Loucy (cell line): ENCODE results near the gene COL13A1.

Experiments used
- H2AFZ ChIP-seq: fragments of 200-600 bp; sonication (generic); 2 replicates; pipeline ENCODE4 v1.6.0; 2016; ENCODE audit warnings: antibody characterized with exemption, mild to moderate bottlenecking, low read length, moderate library complexity
- H3F3A ChIP-seq: fragments of 200-600 bp; 2 replicates; pipeline ENCODE4 v1.6.0; 2016; ENCODE audit warnings: antibody characterized with exemption, low read depth, mild to moderate bottlenecking
- H3K27me3 ChIP-seq: fragments of 200-600 bp; sonication (generic); 2 replicates; pipeline ENCODE4 v1.6.1; 2014; ENCODE audit warnings: low read length, mild to moderate bottlenecking; ENCODE audit not compliant: insufficient read depth, poor library complexity, severe bottlenecking
- H3K36me3 ChIP-seq: fragments of 200-600 bp; sonication (generic); 2 replicates; pipeline ENCODE4 v1.6.1; 2016; ENCODE audit warnings: low read length; ENCODE audit not compliant: insufficient read depth
- H3K4me1 ChIP-seq: fragments of 200-600 bp; sonication (generic); 2 replicates; pipeline ENCODE4 v1.5.1; 2014; ENCODE audit warnings: low read length, mild to moderate bottlenecking; ENCODE audit not compliant: insufficient read depth, poor library complexity, severe bottlenecking
- H3K4me2 ChIP-seq: fragments of 200-600 bp; sonication (generic); 2 replicates; pipeline ENCODE4 v1.6.0; 2014; ENCODE audit warnings: antibody characterized with exemption, low read length, low read depth, mild to moderate bottlenecking; ENCODE audit not compliant: poor library complexity, severe bottlenecking
- H3K4me3 ChIP-seq: fragments of 200-600 bp; sonication (generic); 2 replicates; pipeline ENCODE4 v1.5.1; 2014; ENCODE audit warnings: low read length, mild to moderate bottlenecking, mixed read lengths; ENCODE audit not compliant: poor library complexity, severe bottlenecking
- H3K79me2 ChIP-seq: fragments of 200-600 bp; sonication (generic); 2 replicates; pipeline ENCODE4 v1.6.1; 2014; ENCODE audit warnings: low read length; ENCODE audit not compliant: insufficient read depth
- H3K9ac ChIP-seq: fragments of 200-600 bp; sonication (generic); 2 replicates; pipeline ENCODE4 v1.6.0; 2014; ENCODE audit warnings: mild to moderate bottlenecking, low read depth, low read length, moderate library complexity; ENCODE audit not compliant: poor library complexity, severe bottlenecking
- H3K9me2 ChIP-seq: fragments of 200-600 bp; sonication (generic); replicated peaks from 2 replicates; pipeline ENCODE4 v1.6.1; 2016; ENCODE audit warnings: low read depth, low read length, mixed read lengths
- H3K9me3 ChIP-seq: fragments of 200-600 bp; sonication (generic); 2 replicates; pipeline ENCODE4 v1.6.1; 2014; ENCODE audit warnings: mild to moderate bottlenecking, antibody characterized with exemption, low read length, low read depth; ENCODE audit not compliant: insufficient read depth
- H4K20me1 ChIP-seq: fragments of 200-600 bp; sonication (generic); 2 replicates; pipeline ENCODE4 v1.6.0; 2014; ENCODE audit warnings: antibody characterized with exemption, low read length, mild to moderate bottlenecking; ENCODE audit not compliant: insufficient read depth, poor library complexity, severe bottlenecking
- EZH2phosphoT487 ChIP-seq: fragments of 200-600 bp; IDR thresholded peaks from 2 replicates; pipeline ENCODE4 v1.6.1; 2018; ENCODE audit warnings: antibody characterized with exemption, mild to moderate bottlenecking, moderate library complexity, borderline replicate concordance
- TF ChIP-seq, protein P1 (sequence below): fragments of 200-600 bp; sonication (generic); conservative IDR thresholded peaks from 2 replicates; pipeline ENCODE4 v1.5.1; 2014; ENCODE audit warnings: mild to moderate bottlenecking, antibody characterized with exemption, low read length

Gene COL13A1

GRCh38 chr10:69855346-69856111 is 53.8 kb downstream of the COL13A1 start:
- Histone ChIP-seq H3K27me3 (no peaks in the 10 kb centered on the region), H3K36me3 (no peaks in the 10 kb centered on the region), H3K9ac (no peak overlapping the region), H3K9me3 (no peaks in the 10 kb centered on the region), H2AFZ (no peak overlapping the region), H3K9me2 (no peaks in the 10 kb centered on the region), H4K20me1 (no peaks in the 10 kb centered on the region), H3K4me1 (peaks cover 17% of the 10 kb centered on the region), H3K4me2 (no peak overlapping the region), H3F3A (no peaks in the 10 kb centered on the region), H3K4me3 (no peak overlapping the region), H3K79me2 (no peaks in the 10 kb centered on the region)
- TF ChIP-seq, protein P1, sequence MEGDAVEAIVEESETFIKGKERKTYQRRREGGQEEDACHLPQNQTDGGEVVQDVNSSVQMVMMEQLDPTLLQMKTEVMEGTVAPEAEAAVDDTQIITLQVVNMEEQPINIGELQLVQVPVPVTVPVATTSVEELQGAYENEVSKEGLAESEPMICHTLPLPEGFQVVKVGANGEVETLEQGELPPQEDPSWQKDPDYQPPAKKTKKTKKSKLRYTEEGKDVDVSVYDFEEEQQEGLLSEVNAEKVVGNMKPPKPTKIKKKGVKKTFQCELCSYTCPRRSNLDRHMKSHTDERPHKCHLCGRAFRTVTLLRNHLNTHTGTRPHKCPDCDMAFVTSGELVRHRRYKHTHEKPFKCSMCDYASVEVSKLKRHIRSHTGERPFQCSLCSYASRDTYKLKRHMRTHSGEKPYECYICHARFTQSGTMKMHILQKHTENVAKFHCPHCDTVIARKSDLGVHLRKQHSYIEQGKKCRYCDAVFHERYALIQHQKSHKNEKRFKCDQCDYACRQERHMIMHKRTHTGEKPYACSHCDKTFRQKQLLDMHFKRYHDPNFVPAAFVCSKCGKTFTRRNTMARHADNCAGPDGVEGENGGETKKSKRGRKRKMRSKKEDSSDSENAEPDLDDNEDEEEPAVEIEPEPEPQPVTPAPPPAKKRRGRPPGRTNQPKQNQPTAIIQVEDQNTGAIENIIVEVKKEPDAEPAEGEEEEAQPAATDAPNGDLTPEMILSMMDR: no peak
- no peak for TF ChIP-seq EZH2phosphoT487

GRCh38 chr10:69856601-69857166 is 55.0 kb downstream of the COL13A1 start:
- TF ChIP-seq EZH2phosphoT487: no peak
- no peaks in the 10 kb centered on the region for H4K20me1 ChIP-seq
- no peaks in the 10 kb centered on the region for H3F3A ChIP-seq
- H3K4me3 ChIP-seq: no peak overlapping the region
- no peaks in the 10 kb centered on the region for H3K9me2 ChIP-seq
- H3K4me1 ChIP-seq: peaks cover 22% of the 10 kb centered on the region
- no peak overlapping the region for H3K9ac ChIP-seq
- no peaks in the 10 kb centered on the region for H3K79me2 ChIP-seq
- no peak overlapping the region for H2AFZ ChIP-seq
- no peaks in the 10 kb centered on the region for H3K36me3 ChIP-seq
- no peaks in the 10 kb centered on the region for H3K9me3 ChIP-seq
- H3K4me2 ChIP-seq: no peak overlapping the region
- no peaks in the 10 kb centered on the region for H3K27me3 ChIP-seq

DNA sequence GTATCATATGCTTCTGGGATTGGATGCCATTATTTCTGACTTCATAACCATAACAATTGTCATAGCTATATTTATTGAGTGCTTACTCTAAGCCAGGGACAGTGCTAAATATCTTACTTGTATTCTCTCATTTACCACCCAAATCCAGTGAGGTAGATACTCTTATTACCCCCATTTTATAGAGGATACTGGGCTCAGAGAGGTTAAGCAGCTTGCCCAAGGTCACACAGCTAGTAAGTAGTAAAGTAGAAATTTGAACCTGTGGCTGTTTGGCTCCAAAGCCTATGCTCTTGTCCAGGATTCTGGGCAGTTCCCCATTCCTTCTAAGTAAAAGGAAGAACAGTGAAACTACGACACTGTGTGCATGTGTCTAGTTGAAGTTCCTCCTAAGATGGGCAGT is 56.5 kb downstream of the COL13A1 start:
- H3K9ac ChIP-seq: no peak overlapping the region
- no peak overlapping the region for H3K4me3 ChIP-seq
- TF ChIP-seq EZH2phosphoT487: no peak
- TF ChIP-seq, protein P1: no peak
- no peaks in the 10 kb centered on the region for H3F3A ChIP-seq
- peaks cover 22% of the 10 kb centered on the region for H3K4me1 ChIP-seq
- no peaks in the 10 kb centered on the region for H3K27me3 ChIP-seq
- H3K9me2 ChIP-seq: no peaks in the 10 kb centered on the region
- no peaks in the 10 kb centered on the region for H4K20me1 ChIP-seq
- H3K79me2 ChIP-seq: no peaks in the 10 kb centered on the region
- H2AFZ ChIP-seq: no peak overlapping the region
- H3K9me3 ChIP-seq: no peaks in the 10 kb centered on the region
- no peak overlapping the region for H3K4me2 ChIP-seq
- H3K36me3 ChIP-seq: no peaks in the 10 kb centered on the region
